HepG2 (cell line): ENCODE measurements around the gene E2F8. TPM values are rescaled to one million over a fixed set of nuclear protein-coding genes. Genes with fewer than 3 reads are reported as not detected.

ENCODE experiments used
- ATAC-seq: fragments of 200-7000 bp; cut with Tn5 transposase; 3 replicates; pipeline ENCODE4 v1.9.1; 2020; ENCODE audit warnings: mild to moderate bottlenecking, moderate library complexity
- BruUV-seq: library from RNA; stranded (reverse); fragments of 400-500 nt; replicated peaks from 2 replicates; lab custom pipeline; 2021; lab: Mats Ljungman, UMichigan
- CTCF ChIA-PET: fragments of 300-600 bp; formaldehyde crosslinking; extraction: SDS; loops from one replicate; lab custom pipeline; 2021; ENCODE audit warnings: low total read pairs, inconsistent platforms, low intra/inter-chr PET ratio; lab: Yijun Ruan, JAX
- POLR2A ChIA-PET: fragments of 350-600 bp; sonication (Branson Sonifier 250); formaldehyde crosslinking; loops from one replicate; lab custom pipeline; 2020; ENCODE audit warnings: antibody characterized with exemption, inconsistent platforms; lab: Yijun Ruan, JAX
- DNase-seq: peaks from one replicate; pipeline ENCODE4 v3.0.0-alpha.2; 2015; ENCODE audit warnings: low spot score
- FAIRE-seq: peaks from 3 replicates; lab custom pipeline; 2011; peaks lifted over from hg19 to GRCh38; lab: Jason Lieb, UNC
- H2AFZ ChIP-seq: one replicate; pipeline ENCODE4 v1.6.1; 2011; ENCODE audit warnings: low read length, inconsistent platforms
- H3K27ac ChIP-seq: fragments of 300-600 bp; 3 replicates; pipeline ENCODE4 v1.8.0; 2011; ENCODE audit warnings: mixed run types, mild to moderate bottlenecking, mixed read lengths, low read length, inconsistent platforms; ENCODE audit not compliant: insufficient read depth; ENCODE audit errors: extremely low read length
- H3K27me3 ChIP-seq, 2 experiments: fragments of 200-600 bp in 1 of 2; 2 replicates in 1 of 2; 3 replicates in 1 of 2; pipeline versions ENCODE4 v1.6.0 to v1.8.0; 2011; ENCODE audit warnings: low read length in 2 of 2, mild to moderate bottlenecking in 2 of 2, moderate library complexity in 2 of 2, inconsistent platforms in 1 of 2; ENCODE audit not compliant: insufficient read depth in 2 of 2, control insufficient read depth in 1 of 2
- H3K36me3 ChIP-seq, 2 experiments: fragments of 200-600 bp in 1 of 2; replicated peaks in 1 of 2; 2 replicates in 1 of 2; 3 replicates in 1 of 2; pipeline versions ENCODE4 v1.5.1 to v1.8.0; 2011; ENCODE audit warnings: low read length in 2 of 2, inconsistent platforms in 1 of 2; ENCODE audit not compliant: insufficient read depth in 2 of 2, control insufficient read depth in 1 of 2
- H3K4me1 ChIP-seq: 2 replicates; pipeline ENCODE4 v1.5.1; 2012; ENCODE audit warnings: low read length, inconsistent platforms; ENCODE audit not compliant: insufficient read depth
- H3K4me2 ChIP-seq: 2 replicates; pipeline ENCODE4 v1.6.0; 2011; ENCODE audit warnings: low read depth, low read length, inconsistent platforms
- H3K4me3 ChIP-seq, 3 experiments: fragments of 200-600 bp in 1 of 3; sonication (generic), shearing (Covaris generic) in 1 of 3; replicated peaks in 1 of 3; 2 replicates each; pipeline ENCODE4 v1.5.1; 2011 to 2016; ENCODE audit warnings: low read length in 3 of 3, inconsistent platforms in 2 of 3, low read depth in 2 of 3, mild to moderate bottlenecking in 2 of 3, control low read depth in 1 of 3, mixed read lengths in 1 of 3; ENCODE audit not compliant: insufficient read depth in 1 of 3
- H3K79me2 ChIP-seq: one replicate; pipeline ENCODE4 v1.6.1; 2011; ENCODE audit warnings: low read length, inconsistent platforms; ENCODE audit not compliant: insufficient read depth
- H3K9ac ChIP-seq: 2 replicates; pipeline ENCODE4 v1.6.0; 2011; ENCODE audit warnings: mild to moderate bottlenecking, low read depth, low read length, inconsistent platforms; ENCODE audit not compliant: insufficient read depth
- H3K9me3 ChIP-seq: 2 replicates; pipeline ENCODE4 v1.5.1; 2012; ENCODE audit warnings: mild to moderate bottlenecking, low read length
- H4K20me1 ChIP-seq: 2 replicates; pipeline ENCODE4 v1.6.0; 2011; ENCODE audit warnings: inconsistent platforms, mild to moderate bottlenecking, low read length, moderate library complexity; ENCODE audit not compliant: insufficient read depth
- ARHGAP35 ChIP-seq: sonication (generic); formaldehyde crosslinking; IDR thresholded peaks from 2 replicates; pipeline ENCODE4 v1.9.0; 2022; ENCODE audit warnings: mild to moderate bottlenecking, inconsistent platforms, moderate library complexity, missing genetic modification reagents, borderline replicate concordance
- DMTF1 ChIP-seq: sonication (generic); formaldehyde crosslinking; IDR thresholded peaks from 2 replicates; pipeline ENCODE4 v1.4.0; 2020; ENCODE audit warnings: mild to moderate bottlenecking, missing genetic modification reagents
- MAFF ChIP-seq: IDR thresholded peaks from 2 replicates; pipeline ENCODE4 v1.6.1; 2011; ENCODE audit warnings: low read depth, low read length, improper control_type of control experiment
- RFX3 ChIP-seq: IDR thresholded peaks from 2 replicates; pipeline ENCODE4 v1.6.1; 2016; ENCODE audit warnings: missing biosample characterization, missing genetic modification reagents
- RFXAP ChIP-seq: sonication (generic); formaldehyde crosslinking; IDR thresholded peaks from 2 replicates; pipeline ENCODE4 v1.4.0; 2020; ENCODE audit warnings: missing genetic modification reagents, borderline replicate concordance
- RXRB ChIP-seq: IDR thresholded peaks from 2 replicates; pipeline ENCODE4 v1.6.1; 2016; ENCODE audit warnings: borderline replicate concordance, missing genetic modification reagents, missing compliant biosample characterization
- SCMH1 ChIP-seq: sonication (generic); formaldehyde crosslinking; IDR thresholded peaks from 2 replicates; pipeline ENCODE4 v1.9.0; 2021; ENCODE audit warnings: missing genetic modification reagents, mild to moderate bottlenecking, borderline replicate concordance
- TEAD2 ChIP-seq: sonication (generic); formaldehyde crosslinking; IDR thresholded peaks from 2 replicates; pipeline ENCODE4 v1.9.0; 2021; ENCODE audit warnings: missing genetic modification reagents
- TEAD3 ChIP-seq: optimal IDR thresholded peaks from 2 replicates; pipeline ENCODE3; 2016; ENCODE audit warnings: borderline replicate concordance
- ZFY ChIP-seq: sonication (generic); formaldehyde crosslinking; IDR thresholded peaks from 2 replicates; pipeline ENCODE4 v1.4.0; 2020; ENCODE audit warnings: missing genetic modification reagents
- ZNF430 ChIP-seq: sonication (generic); formaldehyde crosslinking; IDR thresholded peaks from 2 replicates; pipeline ENCODE4 v1.9.0; 2021; ENCODE audit warnings: mild to moderate bottlenecking, missing genetic modification reagents
- ZNF44 ChIP-seq: sonication (generic); formaldehyde crosslinking; IDR thresholded peaks from 2 replicates; pipeline ENCODE4 v1.5.1; 2020; ENCODE audit warnings: mild to moderate bottlenecking, missing genetic modification reagents
- WGBS: methylation state at CpG from one replicate; pipeline ENCODE4 v1.1.6; 2017; ENCODE audit warnings: low lambda C conversion rate; 5-methylcytosine and 5-hydroxymethylcytosine counted together
- in situ Hi-C: cut with HindIII; loops from 2 replicates; pipeline ENCODE4 v1.10.0; 2017; ENCODE audit warnings: low pct_unique_long_range_greater_than_20kb; ENCODE audit not compliant: extremely low pct_ligation_motif_present
- intact Hi-C: fragments of 100-400 bp; cut with micrococcal nuclease; formaldehyde crosslinking; loops from one replicate; pipeline ENCODE4 v1.10.0; 2022; ENCODE audit not compliant: unreplicated experiment
- polyA plus RNA-seq, 8 experiments: library from polyadenylated mRNA; depleted of rRNA in 3 of 8; stranded (reverse) in 7 of 8; unstranded in 1 of 8; fragments of >200 nt; fragmentation: Illumina TruSeq in 4 of 8; extraction: Trizol in 4 of 8; gene quantifications; 2 replicates each; pipeline versions ENCODE4 v1.2.1 to v1.2.3, GENCODE V29; 2011 to 2016; ENCODE audit warnings: low read depth in 4 of 8, missing spikeins in 1 of 8, mixed read lengths in 1 of 8; ENCODE audit not compliant: insufficient read depth in 1 of 8
- total RNA-seq, 5 experiments: library from RNA; depleted of rRNA; stranded (reverse); fragments of >200 nt; fragmentation: Illumina TruSeq; extraction: Trizol; gene quantifications; 2 replicates each; pipeline ENCODE4 v1.2.3, GENCODE V29; 2016; ENCODE audit warnings: low read depth in 1 of 5
- TF ChIP-seq, protein P1 (sequence below): sonication (generic); formaldehyde crosslinking; IDR thresholded peaks from 2 replicates; pipeline ENCODE4 v1.4.0; 2020; ENCODE audit warnings: mild to moderate bottlenecking, missing genetic modification reagents

The E2F8 gene
- total and polyA plus RNA-seq, 2 of the 13 experiments (the other 11 are each of a cell fraction or from before 2014, with no cell fraction given), result 3.3 to 8.9 TPM

DNA sequence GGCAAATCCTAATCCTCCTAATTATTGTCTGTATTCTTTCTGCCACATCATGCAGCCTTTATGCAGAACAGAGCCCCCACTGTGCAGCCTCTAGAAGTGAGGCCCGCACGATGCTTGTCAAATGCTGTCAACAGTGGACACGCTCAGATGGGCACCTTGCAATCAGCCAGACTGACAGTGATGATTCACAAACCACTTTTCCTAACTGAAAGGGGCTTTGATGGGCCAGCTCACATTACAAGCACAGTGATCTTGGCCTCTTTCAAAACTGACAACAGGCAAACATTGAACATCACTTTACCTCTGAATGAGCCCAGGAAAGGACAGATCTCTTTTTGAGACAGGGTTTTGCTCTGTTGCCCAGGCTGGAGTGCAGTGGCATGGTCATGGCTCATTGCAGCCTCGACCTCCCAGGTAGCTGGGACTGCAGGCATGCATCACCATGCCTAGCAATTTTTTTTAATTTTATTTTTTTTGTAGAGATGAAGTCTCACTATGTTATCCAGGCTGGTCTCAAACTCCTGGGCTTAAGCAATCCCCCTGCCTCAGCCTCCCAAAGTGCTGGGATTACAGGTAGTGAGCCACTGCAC, 18.0 kb upstream of the E2F8 start:
- Histone ChIP-seq H3K4me1 (no peaks in the 10 kb centered on the region), H3K27me3 (peaks cover 0 to 1% of the 10 kb centered on the region in 2 experiments; a peak in 1 of 5 replicates), H4K20me1 (no peaks in the 10 kb centered on the region), H3K36me3 (no peaks in the 10 kb centered on the region), H3K27ac (no peak overlapping the region), H2AFZ (no peak overlapping the region), H3K9me3 (no peaks in the 10 kb centered on the region), H3K79me2 (no peaks in the 10 kb centered on the region)
- DNase-seq, result no peak
- no peak for FAIRE-seq
- WGBS, result 27% methylated on average over 4 of the region's 4 CpGs
- intact Hi-C loops, result loop anchor here (2.0 to 10.0 kb wide), 2 partner anchors 184 to 294 kb away; no protein-coding TSS in a partner anchor
- no peak for ATAC-seq
- ChIA-PET CTCF (no interaction called here), POLR2A (no interaction called here)
- no TSS peak for BruUV-seq
- in situ Hi-C loops, result no loop called here
- TF ChIP-seq MAFF, result no peak
- TF ChIP-seq ARHGAP35, result no peak
- TF ChIP-seq RXRB (CRISPR knock-in tag), result no peak
- TF ChIP-seq RFXAP (CRISPR knock-in tag), result no peak
- TF ChIP-seq ZNF44 (CRISPR knock-in tag), result no peak
- no peak for TF ChIP-seq SCMH1 (CRISPR knock-in tag)
- no peak for TF ChIP-seq ZFY (CRISPR knock-in tag)
- TF ChIP-seq TEAD3 (CRISPR knock-in tag), result no peak
- TF ChIP-seq DMTF1 (CRISPR knock-in tag), result no peak
- TF ChIP-seq RFX3 (CRISPR knock-in tag), result no peak
- TF ChIP-seq ZNF430 (CRISPR knock-in tag), result no peak
- TF ChIP-seq, protein P1, sequence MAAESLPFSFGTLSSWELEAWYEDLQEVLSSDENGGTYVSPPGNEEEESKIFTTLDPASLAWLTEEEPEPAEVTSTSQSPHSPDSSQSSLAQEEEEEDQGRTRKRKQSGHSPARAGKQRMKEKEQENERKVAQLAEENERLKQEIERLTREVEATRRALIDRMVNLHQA (CRISPR knock-in tag), result no peak
- no peak for TF ChIP-seq TEAD2 (CRISPR knock-in tag)
- TF ChIP-seq, all 625 proteins: peak for 0
- Histone ChIP-seq H3K4me3 (no peak overlapping the region), H3K9ac (no peak overlapping the region), H3K4me2 (no peak overlapping the region)
